Hematopoietic multipotent progenitor cell treated with erythropoietin and hydrocortisone succinate and interleukin-3 and kit ligand, for 15 days (in vitro differentiated cells): ENCODE results near the gene ENOX2.

ENCODE experiments used
- DNase-seq: peaks from one replicate; pipeline ENCODE4 v3.0.0-alpha.2; 2015; ENCODE audit warnings: low spot score

Gene ENOX2

GRCh38 chrX:130879869-130880268 is 23.1 kb downstream of the ENOX2 start:
- no peak for DNase-seq

- no peak for DNase-seq
Measured at GRCh38 chrX:130878350-130879341, 24.4 kb downstream of the ENOX2 start.

- no peak for DNase-seq
Measured at GRCh38 chrX:130877892-130878341, 25.1 kb downstream of the ENOX2 start.

- DNase-seq: no peak
Measured at GRCh38 chrX:130876226-130876625, 26.8 kb downstream of the ENOX2 start.

- DNase-seq: no peak
Measured at GRCh38 chrX:130874751-130875150, 28.3 kb downstream of the ENOX2 start.

GRCh38 chrX:130869239-130869638 is 33.8 kb downstream of the ENOX2 start:
- DNase-seq: no peak

- DNase-seq: no peak
Measured at GRCh38 chrX:130861462-130861861, 41.5 kb downstream of the ENOX2 start.

- no peak for DNase-seq
Measured at GRCh38 chrX:130857207-130857606, 45.8 kb downstream of the ENOX2 start.

- no peak for DNase-seq
Measured at GRCh38 chrX:130851569-130851968, 51.4 kb downstream of the ENOX2 start.

GRCh38 chrX:130848763-130849162 is 54.2 kb downstream of the ENOX2 start:
- DNase-seq: no peak

- DNase-seq: no peak
Measured at GRCh38 chrX:130846746-130847145, 56.3 kb downstream of the ENOX2 start.

- no peak for DNase-seq
Measured at GRCh38 chrX:130841776-130842175, 61.2 kb downstream of the ENOX2 start.

- no peak for DNase-seq
Measured at GRCh38 chrX:130840345-130840744, 62.7 kb downstream of the ENOX2 start.

GRCh38 chrX:130836447-130836846 is 66.6 kb downstream of the ENOX2 start:
- DNase-seq: no peak

GRCh38 chrX:130834830-130835229 is 68.2 kb downstream of the ENOX2 start:
- no peak for DNase-seq

GRCh38 chrX:130834149-130834548 is 68.9 kb downstream of the ENOX2 start:
- DNase-seq: no peak

GRCh38 chrX:130831347-130831722 is 71.7 kb downstream of the ENOX2 start:
- no peak for DNase-seq

- no peak for DNase-seq
Measured at GRCh38 chrX:130830599-130831346, 72.2 kb downstream of the ENOX2 start.

GRCh38 chrX:130829526-130830515 is 73.2 kb downstream of the ENOX2 start:
- no peak for DNase-seq

- no peak for DNase-seq
Measured at GRCh38 chrX:130828641-130829040, 74.4 kb downstream of the ENOX2 start.

GRCh38 chrX:130827648-130828047 is 75.4 kb downstream of the ENOX2 start:
- DNase-seq: no peak

GRCh38 chrX:130826249-130826648 is 76.8 kb downstream of the ENOX2 start:
- DNase-seq: no peak
